GM18502 (cell line): ENCODE data around the gene CDK9.
"Not testable (repeated sequence)": the region's sequence is repeated elsewhere in the genome, so short reads cannot be mapped to it uniquely, and the experiment has no call there.

Experiments used
- ATAC-seq: cut with Tn5 transposase; IDR thresholded peaks from one replicate; pipeline ENCODE4 v1.9.1; 2021; ENCODE audit warnings: mild to moderate bottlenecking; ENCODE audit not compliant: unreplicated experiment, poor library complexity

CDK9 gene

GRCh38 chr9:127817881-127818434 is 32.1 kb downstream of the CDK9 start:
- no peak for ATAC-seq

- no peak for ATAC-seq
These were observed 32.7 kb downstream of the CDK9 start for GRCh38 chr9:127818574-127818973.

GRCh38 chr9:127822108-127822507 is 36.3 kb downstream of the CDK9 start:
- ATAC-seq, result no peak

- ATAC-seq, result no peak
These were observed 39.7 kb downstream of the CDK9 start for GRCh38 chr9:127825319-127826051.

GRCh38 chr9:127826253-127826913 is 40.5 kb downstream of the CDK9 start:
- no peak for ATAC-seq

- ATAC-seq, result no peak
These were observed 42.6 kb downstream of the CDK9 start for GRCh38 chr9:127828262-127829031.

GRCh38 chr9:127829205-127829906 is 43.5 kb downstream of the CDK9 start:
- ATAC-seq, result no peak

- ATAC-seq, result no peak
These were observed 46.4 kb downstream of the CDK9 start for GRCh38 chr9:127832248-127832647.

GRCh38 chr9:127833555-127833954 is 47.7 kb downstream of the CDK9 start:
- no peak for ATAC-seq

GRCh38 chr9:127835991-127836516 is 50.2 kb downstream of the CDK9 start:
- ATAC-seq, result no peak

- ATAC-seq, result not testable (repeated sequence)
These were observed 50.7 kb downstream of the CDK9 start for GRCh38 chr9:127836561-127836960.

- no peak for ATAC-seq
These were observed 51.5 kb downstream of the CDK9 start for GRCh38 chr9:127837346-127837745.

GRCh38 chr9:127838375-127839078 is 52.7 kb downstream of the CDK9 start:
- ATAC-seq, result no peak
